GM12878 (cell line): ENCODE measurements around the gene SORCS2. TPM values are rescaled to one million over a fixed set of nuclear protein-coding genes. Genes with fewer than 3 reads are reported as not detected.

Experiments
- ATAC-seq: fragments of 200-7000 bp; cut with Tn5 transposase; 3 replicates; pipeline ENCODE4 v1.9.1; 2020; ENCODE audit warnings: mild to moderate bottlenecking, moderate library complexity
- BruUV-seq: library from RNA; stranded (reverse); fragments of 400-500 nt; replicated peaks from 2 replicates; lab custom pipeline; 2021; lab: Mats Ljungman, UMichigan
- CTCF ChIA-PET: fragments of 300-600 bp; sonication (Branson Sonifier 250); formaldehyde crosslinking; extraction: SDS; loops from one replicate; lab custom pipeline; 2021; ENCODE audit warnings: inconsistent platforms; lab: Yijun Ruan, JAX
- POLR2A ChIA-PET: fragments of 350-600 bp; formaldehyde crosslinking; extraction: SDS; loops from one replicate; lab custom pipeline; 2021; ENCODE audit warnings: inconsistent platforms; lab: Charles Lee
- RAD21 ChIA-PET: fragments of 300-600 bp; sonication (Branson Sonifier 250); formaldehyde crosslinking; loops from one replicate; lab custom pipeline; 2023; ENCODE audit warnings: antibody characterized with exemption; ENCODE audit not compliant: unreplicated experiment; lab: Charles Lee
- SMC1A ChIA-PET: fragments of 300-600 bp; sonication (Branson Sonifier 250); formaldehyde crosslinking; loops from one replicate; lab custom pipeline; 2023; ENCODE audit not compliant: unreplicated experiment, uncharacterized antibody; lab: Charles Lee
- DNase-seq: peaks from one replicate; pipeline ENCODE4 v3.0.0-alpha.2; 2011; ENCODE audit warnings: low read depth, low spot score
- FAIRE-seq: peaks from 3 replicates; lab custom pipeline; 2011; peaks lifted over from hg19 to GRCh38; lab: Jason Lieb, UNC
- H2AFZ ChIP-seq: 2 replicates; pipeline ENCODE4 v1.6.0; 2011; ENCODE audit warnings: low read depth, low read length, control low read depth; ENCODE audit not compliant: control insufficient read depth
- H3K27ac ChIP-seq: 2 replicates; pipeline ENCODE4 v1.5.1; 2011; ENCODE audit warnings: control low read depth; ENCODE audit not compliant: control insufficient read depth, insufficient read depth
- H3K27me3 ChIP-seq, 2 experiments: replicated peaks in 1 of 2; 2 replicates each; pipeline versions ENCODE4 v1.6.0 to v1.6.1; 2011; ENCODE audit warnings: low read length in 1 of 2; ENCODE audit not compliant: control insufficient read depth in 2 of 2, insufficient read depth in 2 of 2
- H3K36me3 ChIP-seq, 2 experiments: 2 replicates each; pipeline ENCODE4 v1.5.1; 2011; ENCODE audit warnings: low read length in 1 of 2; ENCODE audit not compliant: control insufficient read depth in 2 of 2, insufficient read depth in 2 of 2
- H3K4me1 ChIP-seq: 2 replicates; pipeline ENCODE4 v1.6.1; 2011; ENCODE audit warnings: mild to moderate bottlenecking, low read length, moderate library complexity, mixed read lengths; ENCODE audit not compliant: control insufficient read depth, insufficient read depth
- H3K4me2 ChIP-seq: 2 replicates; pipeline ENCODE4 v1.6.0; 2011; ENCODE audit warnings: control low read depth; ENCODE audit not compliant: control insufficient read depth, insufficient read depth
- H3K4me3 ChIP-seq: fragments of 200-600 bp; sonication (generic); 2 replicates; pipeline ENCODE4 v1.5.1; 2016
- H3K79me2 ChIP-seq: 2 replicates; pipeline ENCODE4 v1.6.0; 2011; ENCODE audit warnings: low read length; ENCODE audit not compliant: control insufficient read depth, insufficient read depth
- H3K9ac ChIP-seq: 2 replicates; pipeline ENCODE4 v1.8.0; 2011; ENCODE audit warnings: low read length, control low read depth, mixed read lengths; ENCODE audit not compliant: control insufficient read depth, insufficient read depth
- H3K9me3 ChIP-seq: replicated peaks from 3 replicates; pipeline ENCODE4 v1.5.1; 2011; ENCODE audit warnings: mild to moderate bottlenecking, low read length; ENCODE audit not compliant: control insufficient read depth, insufficient read depth
- H4K20me1 ChIP-seq: 2 replicates; pipeline ENCODE4 v1.6.0; 2011; ENCODE audit not compliant: control insufficient read depth, insufficient read depth
- E2F4 ChIP-seq: IDR thresholded peaks from 2 replicates; pipeline ENCODE4 v1.6.1; 2012; ENCODE audit warnings: low read depth, low read length, improper control_type of control experiment
- TBL1XR1 ChIP-seq: IDR thresholded peaks from 2 replicates; pipeline ENCODE4 v1.6.1; 2012; ENCODE audit warnings: low read depth, low read length, improper control_type of control experiment
- WGBS: methylation state at CpG from one replicate; pipeline ENCODE4 v1.1.6; 2016; ENCODE audit warnings: low lambda C conversion rate; ENCODE audit not compliant: insufficient replicate concordance, insufficient coverage; ENCODE audit errors: missing lambda C conversion rate; 5-methylcytosine and 5-hydroxymethylcytosine counted together
- in situ Hi-C: fragments of 300-500 bp; cut with MboI; formaldehyde crosslinking; loops from 9 replicates; pipeline ENCODE4 v1.14.3; 2018; ENCODE audit warnings: mixed read lengths
- intact Hi-C: fragments of 100-400 bp; cut with micrococcal nuclease; formaldehyde crosslinking; loops from one replicate; pipeline ENCODE4 v1.14.2; 2022; ENCODE audit not compliant: unreplicated experiment
- polyA plus RNA-seq, 11 experiments: library from polyadenylated mRNA; depleted of rRNA in 4 of 11; unstranded in 6 of 11; stranded (reverse) in 5 of 11; fragments of >200 nt; fragmentation: Nextera tagmentation in 4 of 11; fragmentation: Illumina TruSeq in 1 of 11; extraction: Ambion mirVana in 4 of 11; extraction: Trizol in 1 of 11; gene quantifications; 1 replicate in 1 of 11; 2 replicates in 10 of 11; pipeline versions ENCODE4 v1.2.1 to v1.2.3, GENCODE V29; 2011 to 2016; ENCODE audit warnings: inconsistent platforms in 2 of 11, missing spikeins in 2 of 11, low read depth in 1 of 11
- total RNA-seq, 4 experiments: library from RNA; depleted of rRNA in 3 of 4; stranded (reverse); fragments of >200 nt in 3 of 4; fragmentation: Illumina TruSeq in 1 of 4; extraction: Trizol in 1 of 4; gene quantifications; 2 replicates each; pipeline versions ENCODE4 v1.2.1 to v1.2.3, GENCODE V29; 2013 to 2021
- TF ChIP-seq, protein P1 (sequence below): IDR thresholded peaks from 2 replicates; pipeline ENCODE4 v1.6.1; 2012; ENCODE audit warnings: improper control_type of control experiment, low read depth, low read length; ENCODE audit not compliant: insufficient replicate concordance
- TF ChIP-seq, protein P2 (sequence below): fragments of 150-350 bp; IDR thresholded peaks from 2 replicates; pipeline ENCODE4 v1.6.1; 2014; ENCODE audit warnings: mild to moderate bottlenecking, low read depth, low read length

SORCS2 gene
- total and polyA plus RNA-seq, 10 of the 15 experiments (the other 5 are each of a cell fraction or from before 2014, with no cell fraction given), result 0.01 to 0.15 (median 0.05) TPM; not detected in 5

DNA sequence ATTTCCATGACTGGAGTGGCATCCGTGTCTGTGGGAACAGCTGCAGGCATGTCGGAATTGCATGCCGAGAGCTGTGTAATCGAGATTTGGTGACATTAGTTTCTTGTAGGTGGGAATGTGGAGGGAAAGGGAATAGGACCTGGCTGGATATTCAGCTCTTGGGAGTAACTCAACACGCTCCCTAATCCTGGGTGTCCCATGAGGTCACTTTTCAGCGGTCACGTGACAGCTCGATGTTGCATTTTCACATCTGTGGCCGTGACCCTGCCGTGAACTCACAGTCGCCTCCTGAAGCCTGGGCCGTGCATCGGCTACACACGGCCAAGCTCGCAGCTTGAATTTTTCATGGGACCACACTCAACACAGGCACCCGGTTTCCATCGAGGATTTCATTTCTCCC, 268.2 kb downstream of the SORCS2 start:
- Histone ChIP-seq H3K4me1 (no peaks in the 10 kb centered on the region), H3K4me3 (no peak overlapping the region), H3K4me2 (no peak overlapping the region), H3K27me3 (no peaks in the 10 kb centered on the region; a peak in 2 of 4 replicates), H3K79me2 (no peaks in the 10 kb centered on the region), H2AFZ (no peak overlapping the region), H3K9ac (no peak overlapping the region), H4K20me1 (no peaks in the 10 kb centered on the region), H3K36me3 (no peaks in the 10 kb centered on the region), H3K27ac (no peak overlapping the region), H3K9me3 (no peaks in the 10 kb centered on the region)
- no TSS peak for BruUV-seq
- ATAC-seq (no peak), DNase-seq (no peak), FAIRE-seq (no peak)
- TF ChIP-seq, protein P1, sequence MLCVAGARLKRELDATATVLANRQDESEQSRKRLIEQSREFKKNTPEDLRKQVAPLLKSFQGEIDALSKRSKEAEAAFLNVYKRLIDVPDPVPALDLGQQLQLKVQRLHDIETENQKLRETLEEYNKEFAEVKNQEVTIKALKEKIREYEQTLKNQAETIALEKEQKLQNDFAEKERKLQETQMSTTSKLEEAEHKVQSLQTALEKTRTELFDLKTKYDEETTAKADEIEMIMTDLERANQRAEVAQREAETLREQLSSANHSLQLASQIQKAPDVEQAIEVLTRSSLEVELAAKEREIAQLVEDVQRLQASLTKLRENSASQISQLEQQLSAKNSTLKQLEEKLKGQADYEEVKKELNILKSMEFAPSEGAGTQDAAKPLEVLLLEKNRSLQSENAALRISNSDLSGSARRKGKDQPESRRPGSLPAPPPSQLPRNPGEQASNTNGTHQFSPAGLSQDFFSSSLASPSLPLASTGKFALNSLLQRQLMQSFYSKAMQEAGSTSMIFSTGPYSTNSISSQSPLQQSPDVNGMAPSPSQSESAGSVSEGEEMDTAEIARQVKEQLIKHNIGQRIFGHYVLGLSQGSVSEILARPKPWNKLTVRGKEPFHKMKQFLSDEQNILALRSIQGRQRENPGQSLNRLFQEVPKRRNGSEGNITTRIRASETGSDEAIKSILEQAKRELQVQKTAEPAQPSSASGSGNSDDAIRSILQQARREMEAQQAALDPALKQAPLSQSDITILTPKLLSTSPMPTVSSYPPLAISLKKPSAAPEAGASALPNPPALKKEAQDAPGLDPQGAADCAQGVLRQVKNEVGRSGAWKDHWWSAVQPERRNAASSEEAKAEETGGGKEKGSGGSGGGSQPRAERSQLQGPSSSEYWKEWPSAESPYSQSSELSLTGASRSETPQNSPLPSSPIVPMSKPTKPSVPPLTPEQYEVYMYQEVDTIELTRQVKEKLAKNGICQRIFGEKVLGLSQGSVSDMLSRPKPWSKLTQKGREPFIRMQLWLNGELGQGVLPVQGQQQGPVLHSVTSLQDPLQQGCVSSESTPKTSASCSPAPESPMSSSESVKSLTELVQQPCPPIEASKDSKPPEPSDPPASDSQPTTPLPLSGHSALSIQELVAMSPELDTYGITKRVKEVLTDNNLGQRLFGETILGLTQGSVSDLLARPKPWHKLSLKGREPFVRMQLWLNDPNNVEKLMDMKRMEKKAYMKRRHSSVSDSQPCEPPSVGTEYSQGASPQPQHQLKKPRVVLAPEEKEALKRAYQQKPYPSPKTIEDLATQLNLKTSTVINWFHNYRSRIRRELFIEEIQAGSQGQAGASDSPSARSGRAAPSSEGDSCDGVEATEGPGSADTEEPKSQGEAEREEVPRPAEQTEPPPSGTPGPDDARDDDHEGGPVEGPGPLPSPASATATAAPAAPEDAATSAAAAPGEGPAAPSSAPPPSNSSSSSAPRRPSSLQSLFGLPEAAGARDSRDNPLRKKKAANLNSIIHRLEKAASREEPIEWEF, result no peak
- TF ChIP-seq E2F4, result no peak
- TF ChIP-seq, protein P2, sequence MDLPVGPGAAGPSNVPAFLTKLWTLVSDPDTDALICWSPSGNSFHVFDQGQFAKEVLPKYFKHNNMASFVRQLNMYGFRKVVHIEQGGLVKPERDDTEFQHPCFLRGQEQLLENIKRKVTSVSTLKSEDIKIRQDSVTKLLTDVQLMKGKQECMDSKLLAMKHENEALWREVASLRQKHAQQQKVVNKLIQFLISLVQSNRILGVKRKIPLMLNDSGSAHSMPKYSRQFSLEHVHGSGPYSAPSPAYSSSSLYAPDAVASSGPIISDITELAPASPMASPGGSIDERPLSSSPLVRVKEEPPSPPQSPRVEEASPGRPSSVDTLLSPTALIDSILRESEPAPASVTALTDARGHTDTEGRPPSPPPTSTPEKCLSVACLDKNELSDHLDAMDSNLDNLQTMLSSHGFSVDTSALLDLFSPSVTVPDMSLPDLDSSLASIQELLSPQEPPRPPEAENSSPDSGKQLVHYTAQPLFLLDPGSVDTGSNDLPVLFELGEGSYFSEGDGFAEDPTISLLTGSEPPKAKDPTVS, result no peak
- TF ChIP-seq TBL1XR1, result no peak
- ChIA-PET SMC1A (no interaction called here), CTCF (no interaction called here), POLR2A (no interaction called here), RAD21 (no interaction called here)
- intact Hi-C loops (no loop called here), in situ Hi-C loops (no loop called here)
- 49% methylated on average over 17 of the region's 17 CpGs for WGBS
